GM21447 (cell line): Measurements from ENCODE around the gene MYH7B.

Experiments
- ATAC-seq: cut with Tn5 transposase; IDR thresholded peaks from one replicate; pipeline ENCODE4 v1.9.1; 2021; ENCODE audit not compliant: unreplicated experiment

MYH7B gene

GRCh38 chr20:35003211-35004031 is 47.8 kb downstream of the MYH7B start:
- no peak for ATAC-seq

- ATAC-seq, result no peak
Observed at GRCh38 chr20:35004051-35004725, 48.5 kb downstream of the MYH7B start.

GRCh38 chr20:35004749-35005462 is 49.2 kb downstream of the MYH7B start:
- ATAC-seq, result no peak
